ENCODE measurements around the gene CAMK2D.

Gene CAMK2D

DNA sequence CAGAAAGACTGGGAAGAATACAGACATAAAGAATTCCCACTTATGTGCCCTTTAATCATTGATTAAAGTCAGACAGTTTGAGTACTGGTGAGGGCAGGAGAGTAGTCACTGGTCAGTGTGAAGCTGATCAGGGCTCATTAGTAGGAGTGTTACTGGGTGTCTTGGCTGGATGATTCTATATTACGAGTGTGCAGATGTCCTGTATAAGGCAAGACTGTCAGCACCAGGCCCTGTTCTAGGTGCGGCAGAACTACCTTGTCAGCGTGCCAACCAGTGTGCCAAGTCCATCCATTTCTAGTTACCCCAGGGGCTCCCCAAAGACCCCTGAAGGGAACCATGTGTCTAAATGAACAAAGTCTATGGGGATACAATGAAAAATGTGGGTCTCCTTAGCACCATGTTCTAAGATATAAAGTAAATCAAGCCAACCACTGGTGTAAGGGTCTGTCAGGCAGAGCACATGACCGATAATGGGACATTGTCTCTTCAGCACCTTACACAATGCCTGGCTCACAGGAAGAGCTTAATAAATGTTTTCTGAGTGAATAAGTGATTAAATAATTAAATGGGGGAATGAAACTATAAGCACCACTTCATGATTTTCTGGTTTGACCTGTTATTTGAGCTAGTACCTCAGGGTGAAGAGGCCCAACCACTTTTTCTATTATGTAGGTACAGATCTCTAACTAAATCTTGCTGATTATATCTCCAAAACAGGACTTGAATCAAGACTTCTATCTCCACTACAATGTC, 205.0 kb downstream of the CAMK2D start:
- no peak for DNase-seq

DNA sequence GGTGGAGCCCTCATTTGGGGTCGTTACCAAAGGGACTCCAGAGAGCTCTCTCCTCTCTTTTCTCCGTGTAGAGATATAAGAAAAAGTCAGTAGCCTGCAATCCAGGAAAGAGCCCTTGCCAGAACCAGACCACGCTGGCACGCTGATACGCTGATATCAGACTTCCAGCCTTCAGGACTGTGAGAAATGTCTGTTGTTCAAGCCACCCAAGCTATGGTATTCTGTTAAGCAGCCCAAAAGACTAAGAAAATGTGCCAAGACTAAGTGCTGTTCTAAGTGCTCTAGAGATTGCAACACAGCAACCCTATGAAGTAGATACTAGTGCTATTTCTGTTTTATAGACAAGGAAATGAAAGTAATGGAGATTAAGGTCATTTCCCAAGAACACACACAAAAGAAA, 205.7 kb downstream of the CAMK2D start:
- DNase-seq = no peak

DNA sequence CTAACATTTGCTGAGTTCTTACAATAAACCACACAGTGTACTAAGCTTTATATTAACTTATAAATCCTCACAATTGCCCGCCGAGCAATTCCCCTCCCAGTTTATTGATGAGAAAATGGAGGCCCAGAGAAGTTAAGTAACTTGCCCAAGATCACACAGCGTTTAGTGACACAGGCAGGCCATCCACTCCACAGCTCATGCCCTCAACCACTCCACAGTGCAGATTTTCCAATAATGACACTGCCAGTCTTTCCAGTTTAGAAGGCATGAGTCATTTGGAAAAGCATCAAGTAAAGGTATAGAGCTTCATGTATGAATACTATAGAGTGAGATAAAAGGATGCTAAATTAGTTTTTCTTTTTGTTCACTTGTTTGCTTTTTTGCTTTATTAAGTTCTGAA, 208.5 kb downstream of the CAMK2D start:
- no peak for DNase-seq

DNA sequence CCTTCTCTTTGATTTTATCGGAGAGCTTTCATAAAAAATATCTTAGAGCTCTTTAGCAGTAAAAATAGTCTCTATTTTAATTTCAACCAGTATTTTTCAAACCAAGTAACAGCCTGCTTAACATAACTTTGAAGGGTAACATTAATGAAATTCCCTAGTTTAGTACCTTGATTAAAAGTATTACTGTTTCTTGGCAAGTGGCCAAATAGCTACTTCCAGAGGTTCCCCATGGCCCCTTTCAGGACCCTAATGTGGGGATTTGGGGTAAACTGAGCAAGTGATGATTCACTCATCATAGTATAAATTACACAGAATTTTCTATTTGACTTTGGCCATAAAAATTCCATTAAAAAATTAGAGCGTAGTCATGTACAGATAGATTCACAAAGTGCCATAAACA, 211.0 kb downstream of the CAMK2D start:
- DNase-seq = no peak

DNA sequence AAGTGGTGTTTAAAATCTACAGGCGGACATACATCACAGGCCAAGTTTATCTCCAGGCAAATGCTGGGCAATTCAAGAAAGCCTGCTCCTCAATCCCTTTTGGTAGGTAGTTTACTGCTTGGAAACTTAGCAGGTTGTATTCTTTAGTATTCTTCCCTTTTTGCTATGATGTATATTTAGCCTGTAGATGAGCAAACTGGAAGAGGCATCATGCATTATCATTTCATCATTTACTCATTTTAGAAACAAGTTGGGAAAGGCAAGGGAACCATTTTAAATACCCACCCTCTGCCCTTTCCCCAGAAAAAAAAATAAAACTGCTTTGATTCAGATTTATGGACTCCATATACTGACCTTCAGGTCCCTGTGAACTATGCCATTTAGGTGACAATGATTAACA, 213.2 kb downstream of the CAMK2D start:
- no peak for DNase-seq

DNA sequence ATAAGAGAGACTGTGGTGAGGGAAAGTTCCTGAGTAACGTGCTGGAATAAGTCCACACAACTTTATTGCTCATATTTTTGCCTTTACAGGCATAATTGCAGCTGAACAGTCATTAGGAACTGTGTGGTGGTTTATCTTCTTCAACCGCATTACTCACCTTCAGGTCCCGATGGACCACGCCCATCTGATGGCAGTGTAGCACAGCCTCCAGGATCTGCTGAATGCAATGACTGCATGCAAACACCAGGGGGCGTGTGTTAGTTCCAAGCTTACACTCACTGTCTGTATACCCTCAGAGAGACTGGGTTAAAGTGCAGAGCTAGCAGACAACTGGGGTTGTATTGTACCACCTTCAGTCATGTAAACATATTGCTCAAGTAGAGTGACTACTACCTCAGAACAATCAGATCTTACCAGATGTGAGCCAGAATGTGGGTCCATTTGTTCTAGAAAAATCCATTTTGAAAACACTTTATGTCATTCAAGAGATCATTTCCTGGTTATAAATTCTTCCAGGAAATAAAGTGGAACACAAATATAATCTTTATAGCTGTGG, 214.0 kb downstream of the CAMK2D start:
- peak; percentile 88 for DNase-seq

DNA sequence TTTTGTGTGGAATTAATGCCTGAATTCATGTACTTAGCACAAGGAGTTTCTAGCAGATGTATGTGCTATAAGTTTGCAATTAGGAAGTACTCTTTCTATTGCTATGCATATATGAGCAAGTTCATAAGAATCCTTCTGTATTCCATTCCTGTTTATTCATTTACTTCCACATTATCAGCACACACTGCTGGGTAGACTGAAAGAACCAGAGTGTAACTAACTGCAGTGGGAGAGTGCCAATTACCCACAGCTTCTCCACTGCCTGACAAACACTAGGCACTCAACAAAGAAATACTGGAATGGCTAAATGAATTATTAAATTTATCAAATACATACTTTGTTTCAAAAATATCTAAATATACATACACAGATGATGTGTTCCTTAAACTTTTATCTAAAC, 219.6 kb downstream of the CAMK2D start:
- DNase-seq = no peak

DNA sequence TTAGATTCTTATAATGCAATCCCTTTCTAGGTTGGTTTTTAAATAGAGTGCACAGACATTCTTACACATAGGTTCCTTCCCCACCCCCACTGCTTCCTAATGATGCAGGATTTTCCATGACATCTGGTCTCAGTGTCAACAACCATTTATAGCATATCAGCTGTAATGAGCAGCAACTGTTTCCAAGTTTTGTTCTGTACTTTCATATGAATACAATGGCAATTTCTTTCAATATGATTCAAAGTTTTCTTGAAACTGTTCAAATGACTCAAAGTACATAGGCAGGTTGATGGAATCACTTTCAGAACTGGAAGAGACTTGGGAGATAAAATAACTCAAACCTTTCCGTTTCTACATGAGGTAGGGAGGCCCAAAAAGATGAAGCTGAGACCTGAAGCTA, 220.7 kb downstream of the CAMK2D start:
- DNase-seq = no peak

DNA sequence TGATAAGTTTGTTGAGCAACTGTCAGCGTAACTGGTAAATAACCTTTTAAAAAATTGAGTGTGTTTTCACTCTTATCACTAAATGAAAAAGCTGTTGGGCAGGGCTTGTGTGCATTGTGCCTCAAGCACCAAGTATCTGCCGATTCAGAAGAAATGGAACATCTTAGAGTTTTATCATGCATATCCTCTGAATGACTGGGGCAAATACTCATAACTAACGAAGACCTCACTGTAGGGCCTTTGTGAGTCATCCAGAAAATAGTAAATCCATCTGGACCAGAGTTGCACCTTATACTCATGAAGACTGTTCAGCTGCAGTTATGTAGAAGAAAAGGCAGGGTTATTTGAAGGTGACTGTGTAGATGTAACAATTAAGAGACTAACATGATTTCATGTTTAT, 222.1 kb downstream of the CAMK2D start:
- DNase-seq = no peak

DNA sequence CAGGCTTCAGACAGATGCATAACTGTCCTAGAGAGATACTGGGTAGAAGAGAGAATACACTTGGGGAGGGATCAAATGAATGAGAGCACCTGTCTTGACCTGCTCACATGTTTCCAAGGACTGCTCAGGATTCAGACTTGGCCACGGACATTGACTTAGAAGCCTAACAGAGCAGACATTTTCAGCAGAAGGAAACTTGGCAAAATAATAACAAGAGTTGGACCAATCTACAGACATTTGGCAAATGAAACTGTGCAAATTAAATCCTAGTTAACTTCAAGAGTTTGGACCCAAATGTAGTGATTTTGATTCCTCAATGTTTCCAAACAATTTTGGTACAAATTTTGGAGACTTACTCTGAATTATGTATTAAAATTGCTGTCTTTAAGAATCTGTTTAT, 223.9 kb downstream of the CAMK2D start:
- no peak for DNase-seq

DNA sequence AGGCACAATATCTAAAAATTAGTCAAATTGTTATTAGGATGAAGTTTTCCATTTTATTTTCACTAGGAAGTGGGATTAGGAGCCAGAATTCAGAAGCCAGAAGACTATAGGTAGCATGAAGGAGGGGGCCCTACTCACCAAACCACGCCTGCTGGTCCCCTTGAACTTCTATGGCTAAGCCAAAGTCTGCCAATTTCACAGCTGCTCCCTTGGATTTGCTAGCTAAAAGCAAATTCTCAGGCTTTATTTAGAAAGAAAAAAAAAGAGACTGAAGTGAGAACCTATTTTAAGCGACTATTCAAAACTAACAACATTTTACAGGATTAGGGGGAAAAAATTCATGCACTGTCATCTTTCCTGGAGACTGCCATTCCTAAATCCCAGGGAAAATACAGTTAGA, 224.3 kb downstream of the CAMK2D start:
- DNase-seq = no peak

DNA sequence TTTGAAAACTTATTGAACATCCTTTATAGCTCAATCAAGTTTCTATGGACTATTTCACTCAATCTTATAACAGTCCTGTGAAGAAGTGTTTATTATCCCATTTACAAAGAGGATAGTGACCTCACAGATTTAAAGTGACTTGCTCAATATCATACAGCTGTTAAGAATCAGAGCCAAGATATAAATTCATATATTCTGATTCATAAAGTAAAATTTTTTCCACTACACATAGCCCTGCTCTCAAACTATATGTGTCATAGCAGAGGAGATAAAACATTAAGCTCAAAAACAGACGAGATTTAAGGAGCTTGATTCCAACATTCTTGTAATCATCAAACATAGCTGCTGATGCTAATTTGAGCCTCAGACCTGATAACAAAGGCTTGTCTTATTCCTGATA, 226.8 kb downstream of the CAMK2D start:
- DNase-seq = no peak

DNA sequence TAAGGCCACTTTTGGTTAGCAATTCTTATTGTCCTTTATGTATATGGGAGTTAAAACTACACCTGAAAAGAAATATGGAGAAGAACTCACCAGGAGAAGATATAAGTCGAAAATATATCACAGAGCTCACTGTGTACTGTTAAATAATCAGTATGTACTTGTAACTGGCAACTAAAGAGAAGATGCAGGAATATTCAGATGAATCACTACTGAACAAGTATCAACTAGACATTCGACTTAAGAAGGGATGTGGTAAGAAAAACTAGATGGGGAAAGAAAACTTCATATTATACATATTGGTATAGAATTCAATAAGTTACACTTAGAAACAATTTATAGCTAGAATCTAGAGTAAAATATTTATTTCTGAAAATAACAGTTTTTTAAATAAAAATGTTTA, 230.0 kb downstream of the CAMK2D start:
- no peak for DNase-seq

DNA sequence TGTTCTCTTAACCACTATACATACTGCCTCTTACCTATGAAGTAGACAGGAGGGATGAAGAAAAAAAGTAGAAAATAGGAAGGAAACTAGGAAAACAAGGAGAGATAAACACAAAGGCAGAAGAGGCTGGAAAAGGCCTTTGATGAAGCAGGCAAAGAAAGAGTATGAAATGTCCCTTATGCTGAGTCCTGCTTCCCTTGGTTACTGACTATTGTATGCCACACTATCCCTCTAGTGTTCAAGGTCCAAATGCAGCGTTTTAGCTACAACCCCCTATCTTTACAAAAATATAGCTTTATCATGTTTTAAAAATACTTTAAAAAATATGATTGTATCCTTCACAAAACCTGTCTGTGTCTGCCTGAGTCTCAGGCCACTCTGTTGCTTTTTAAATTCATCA, 233.1 kb downstream of the CAMK2D start:
- no peak for DNase-seq

DNA sequence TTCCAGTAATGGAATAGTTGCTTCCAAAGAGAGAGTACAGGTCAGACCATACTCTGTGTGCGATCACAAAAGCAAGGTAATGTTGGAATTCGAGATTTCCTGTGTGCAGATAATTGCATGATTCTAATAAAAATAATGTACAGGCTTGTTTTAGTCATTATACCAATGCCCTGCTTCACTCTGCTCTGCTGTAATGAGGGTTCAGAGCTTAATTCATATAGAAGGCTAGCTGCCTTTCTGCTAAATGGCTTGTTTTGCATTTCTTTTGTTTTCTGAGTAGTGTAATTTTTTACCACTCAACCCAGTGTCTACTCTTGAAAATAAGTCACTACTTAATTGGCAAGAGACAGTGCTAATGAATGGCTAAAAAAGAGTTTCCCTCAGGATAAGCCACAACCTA, 236.0 kb downstream of the CAMK2D start:
- DNase-seq = no peak

DNA sequence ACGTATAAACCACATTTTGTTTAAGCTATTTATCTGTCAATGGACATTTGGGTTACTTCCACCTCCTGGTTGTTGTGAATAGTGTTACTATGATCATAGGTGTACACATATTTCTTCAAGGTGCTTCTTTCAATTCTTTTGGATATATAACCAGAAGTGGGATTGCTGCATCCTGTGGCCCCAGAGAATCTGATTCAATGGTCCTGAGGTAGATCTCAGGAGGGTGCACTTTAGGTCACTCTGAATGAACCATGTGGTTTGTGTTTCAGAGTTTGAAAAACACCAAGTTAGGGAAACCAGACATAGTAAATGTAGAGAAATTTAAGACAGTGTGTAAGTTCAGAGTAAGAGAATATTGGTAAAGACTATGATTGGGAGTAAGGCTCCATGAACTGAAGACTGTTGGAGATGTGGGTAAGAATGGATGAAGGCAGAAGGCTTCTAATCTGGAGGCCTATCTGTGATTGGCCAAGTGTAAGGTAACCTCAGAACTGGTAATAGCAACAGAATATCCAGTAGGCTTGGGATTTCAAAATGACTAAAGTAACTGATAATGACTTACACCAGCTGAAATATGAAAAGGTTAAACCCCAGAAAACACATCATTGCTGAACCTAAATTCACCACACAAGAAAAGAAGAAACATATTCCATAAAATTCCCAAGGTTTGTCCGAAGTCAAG, 236.9 kb downstream of the CAMK2D start:
- no peak for DNase-seq

DNA sequence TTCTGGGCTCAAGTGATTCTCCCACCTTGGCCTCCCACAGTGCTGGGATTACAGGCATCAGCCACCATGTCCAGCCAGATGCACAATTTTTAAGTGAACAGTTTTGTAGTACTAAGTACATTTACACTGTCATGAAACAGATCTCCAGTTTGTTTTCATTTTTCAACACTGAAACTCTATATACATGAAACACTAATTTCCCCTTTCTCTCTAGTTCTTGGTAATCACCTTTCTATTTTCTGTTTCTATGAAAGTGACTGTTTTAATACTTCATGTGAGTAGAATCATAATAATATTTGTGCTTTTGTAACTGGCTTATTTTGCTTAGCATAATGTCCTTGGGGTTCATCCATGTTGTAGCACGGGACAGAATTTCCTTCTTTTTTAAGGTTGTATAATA, 237.4 kb downstream of the CAMK2D start:
- no peak for DNase-seq

DNA sequence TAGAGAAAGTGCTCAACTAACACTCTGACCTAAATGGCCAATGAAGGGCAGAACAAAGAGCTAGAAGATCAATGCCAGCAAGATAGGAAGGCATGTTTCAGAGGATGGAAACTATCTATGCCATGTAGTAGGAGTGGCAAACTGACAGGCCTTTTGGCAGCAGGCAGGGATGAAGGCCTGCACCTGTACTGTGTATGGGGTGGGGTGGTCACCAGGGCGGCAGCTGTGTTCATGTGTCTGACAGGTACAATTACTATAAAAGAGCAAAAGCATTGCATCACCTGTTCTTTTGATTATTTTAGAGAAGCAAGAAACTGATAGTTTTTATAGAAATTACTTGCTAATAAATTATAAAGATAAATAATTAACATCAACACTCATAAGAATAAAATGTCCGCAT, 239.1 kb downstream of the CAMK2D start:
- no peak for DNase-seq

DNA sequence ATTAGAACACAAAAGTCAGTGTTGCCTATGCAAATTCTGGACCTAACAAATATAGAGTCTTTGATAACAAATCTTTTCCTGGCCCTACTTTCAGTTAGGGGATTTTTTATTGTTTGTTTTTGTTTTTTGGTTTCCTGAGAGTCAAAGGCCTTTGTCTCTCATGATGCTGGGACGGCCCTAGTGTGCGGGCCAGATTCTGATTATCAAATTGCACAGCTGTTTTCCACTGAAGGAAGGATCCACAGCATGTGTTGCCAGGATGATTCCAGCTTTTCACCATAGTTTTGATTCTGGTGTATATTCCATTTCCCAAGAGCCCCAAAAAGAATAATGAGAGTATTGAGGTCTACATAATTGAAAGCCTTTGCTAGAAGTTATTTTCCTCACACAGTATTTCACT, 248.2 kb downstream of the CAMK2D start:
- no peak for DNase-seq

DNA sequence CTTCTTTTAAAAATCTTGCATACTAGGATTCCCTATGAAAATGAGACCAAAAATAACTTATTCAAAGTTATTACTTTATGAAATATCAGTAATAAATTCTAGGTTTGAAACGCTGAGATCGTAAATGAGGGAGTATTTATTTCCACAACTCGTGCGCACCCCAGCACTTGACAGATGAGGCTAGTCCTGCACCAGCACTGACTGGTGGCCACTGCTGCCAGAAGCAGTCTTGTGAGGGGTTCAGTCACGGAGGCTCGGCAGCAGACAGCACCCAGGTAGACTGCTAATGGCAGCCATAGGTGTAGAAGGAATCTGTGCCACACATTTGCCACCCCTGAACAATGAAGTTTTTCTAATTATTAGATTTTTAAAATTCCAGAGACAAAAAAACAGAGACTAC, 248.7 kb downstream of the CAMK2D start:
- no peak for DNase-seq

DNA sequence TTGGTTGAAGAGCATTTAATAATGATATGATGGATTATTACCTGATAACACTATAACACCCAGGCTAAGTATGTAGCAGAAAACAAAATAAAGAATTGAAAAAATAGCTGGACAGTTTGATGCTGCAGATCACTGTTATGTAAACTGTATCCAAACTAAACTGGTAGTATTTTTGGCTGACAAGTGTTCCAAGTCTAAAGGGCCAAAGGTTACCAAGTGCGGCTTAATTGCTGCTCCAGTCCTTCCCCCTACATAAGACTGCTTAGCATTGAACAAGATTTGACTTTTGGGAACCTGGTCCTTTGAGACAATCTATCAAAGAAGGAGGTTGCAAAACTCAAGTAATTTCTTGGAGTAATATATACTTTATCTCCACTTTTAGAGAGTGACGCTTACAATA, 249.6 kb downstream of the CAMK2D start:
- DNase-seq = no peak

DNA sequence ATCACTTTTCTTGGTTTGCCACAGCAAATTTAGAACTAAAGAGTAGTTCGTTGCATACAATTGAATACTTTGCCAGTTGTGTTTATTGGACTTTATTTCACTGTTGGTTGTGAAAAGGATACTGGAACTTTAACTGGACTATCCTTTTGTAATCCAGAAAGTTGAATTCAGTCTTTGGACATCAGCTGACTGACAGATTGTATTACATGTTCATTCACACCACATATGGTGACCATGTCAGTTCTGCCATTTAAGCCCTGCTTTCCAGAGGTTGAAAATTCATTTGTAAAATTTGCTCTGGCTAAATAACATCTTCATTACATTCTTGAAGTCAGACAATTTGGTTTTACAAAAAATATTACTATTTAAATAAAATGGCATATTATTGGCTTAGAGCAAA, 251.7 kb downstream of the CAMK2D start:
- no peak for DNase-seq

DNA sequence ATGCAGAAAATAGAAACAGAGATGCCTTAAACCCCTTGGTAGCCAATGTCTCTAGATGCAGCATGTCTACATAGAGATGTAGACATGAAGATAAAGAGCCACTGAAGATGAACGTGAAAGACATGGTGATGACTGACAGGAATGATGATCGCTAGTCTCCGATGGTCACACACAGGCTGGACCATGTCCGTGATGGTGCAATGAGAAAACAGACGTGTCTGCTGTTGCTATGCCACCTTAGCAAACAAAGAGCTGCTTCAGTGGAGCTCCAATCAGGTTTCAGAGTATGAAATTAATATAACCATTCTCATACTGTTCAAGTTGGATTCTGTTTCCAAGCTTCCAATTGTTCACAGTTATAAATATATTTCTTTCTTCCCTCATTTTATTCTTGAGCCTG, 256.5 kb downstream of the CAMK2D start:
- DNase-seq = no peak

DNA sequence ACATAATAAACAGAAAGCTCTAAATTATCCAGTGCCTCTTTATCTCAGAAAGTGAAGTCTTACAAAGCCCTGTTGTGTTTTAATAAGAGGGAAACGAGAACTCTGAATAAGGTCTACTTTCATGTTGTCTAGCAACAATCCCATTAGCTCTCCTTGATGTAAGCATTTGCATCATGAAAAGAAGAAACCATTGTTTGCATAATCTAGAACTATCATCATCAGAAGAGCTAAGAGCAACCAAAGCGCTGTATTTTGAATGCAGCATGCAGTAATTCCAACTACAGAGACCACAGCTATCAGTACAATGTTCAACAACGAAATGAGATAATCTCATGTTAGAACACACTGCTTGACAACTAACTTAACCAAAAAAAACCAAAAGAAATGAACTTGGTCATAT, 257.1 kb downstream of the CAMK2D start:
- no peak for DNase-seq

DNA sequence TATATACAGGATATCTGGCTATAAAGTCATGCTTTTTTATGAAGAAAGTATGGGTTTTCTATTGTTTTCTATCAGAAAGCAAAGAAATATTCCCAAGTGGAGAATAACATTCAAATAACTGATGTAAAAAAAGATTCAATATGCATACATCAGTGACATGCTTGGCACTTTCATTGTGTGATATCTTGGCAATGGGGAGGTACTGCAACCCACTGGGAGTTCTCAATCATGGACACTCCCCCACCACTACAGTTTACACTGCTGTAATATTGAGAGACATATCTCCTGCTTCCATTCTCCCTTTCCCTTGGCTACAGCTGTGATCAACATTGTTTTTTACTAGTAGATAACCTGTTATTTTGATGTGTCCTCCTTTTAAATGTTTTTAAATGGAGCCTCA, 257.8 kb downstream of the CAMK2D start:
- no peak for DNase-seq

Data from activated CD8-positive, alpha-beta memory T cell treated with anti-CD3 and anti-CD28 coated beads, Interleukin-2, amount 50 U/mL, for 48 hours (primary cell).